Effector memory CD4-positive, alpha-beta T cell (primary cell): ENCODE measurements around the gene ACTN3.

Source experiments
- DNase-seq, 3 donors: peaks; one replicate each; pipeline ENCODE4 v3.0.0-alpha.2; 2020
- H3K27ac ChIP-seq: 2 replicates; pipeline ENCODE4 v1.7.0; 2013; ENCODE audit warnings: mild to moderate bottlenecking, low read length, moderate library complexity; ENCODE audit not compliant: insufficient read depth, poor library complexity, severe bottlenecking
- H3K27me3 ChIP-seq: replicated peaks from 2 replicates; pipeline ENCODE4 v1.7.0; 2013; ENCODE audit warnings: mild to moderate bottlenecking, low read length; ENCODE audit not compliant: insufficient read depth, control insufficient read depth, poor library complexity, severe bottlenecking
- H3K36me3 ChIP-seq: 2 replicates; pipeline ENCODE4 v1.7.0; 2013; ENCODE audit warnings: mild to moderate bottlenecking, low read length, moderate library complexity; ENCODE audit not compliant: control insufficient read depth, insufficient read depth
- H3K4me1 ChIP-seq: 2 replicates; pipeline ENCODE4 v1.7.0; 2013; ENCODE audit warnings: low read length, mild to moderate bottlenecking; ENCODE audit not compliant: control insufficient read depth, insufficient read depth, poor library complexity, severe bottlenecking
- H3K4me3 ChIP-seq: 2 replicates; pipeline ENCODE4 v1.7.0; 2013; ENCODE audit warnings: low read length, low read depth, mild to moderate bottlenecking; ENCODE audit not compliant: insufficient read depth, poor library complexity, severe bottlenecking
- H3K9me3 ChIP-seq: 2 replicates; pipeline ENCODE4 v1.7.0; 2013; ENCODE audit warnings: mild to moderate bottlenecking, low read length, moderate library complexity; ENCODE audit not compliant: control insufficient read depth

ACTN3 gene

DNA sequence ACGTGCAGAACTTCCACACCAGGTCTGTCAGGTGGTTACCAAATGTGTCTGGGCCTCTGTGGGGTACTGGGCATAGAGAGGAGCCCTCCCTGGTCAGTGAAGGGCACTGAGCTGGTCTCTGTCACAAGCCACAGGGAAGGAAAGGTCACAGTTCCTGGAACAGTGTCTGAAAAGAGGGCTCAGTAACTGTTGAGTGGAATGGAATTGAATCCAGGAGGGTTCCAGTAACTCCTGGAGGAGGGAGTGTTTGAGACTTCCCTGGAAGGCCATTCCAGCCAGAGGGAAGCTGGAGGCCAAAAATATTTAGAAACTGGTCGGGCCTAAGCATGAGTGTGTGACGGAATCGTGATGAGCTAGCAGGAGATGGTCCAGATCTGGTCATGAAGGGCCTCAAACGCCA, 7.9 kb downstream of the ACTN3 start:
- H3K9me3 ChIP-seq, result no peaks in the 10 kb centered on the region
- peaks cover 4% of the 10 kb centered on the region for H3K4me1 ChIP-seq
- H3K27ac ChIP-seq, result no peak overlapping the region
- H3K27me3 ChIP-seq, result no peaks in the 10 kb centered on the region
- DNase-seq, result no peak
- H3K4me3 ChIP-seq, result no peak overlapping the region
- H3K36me3 ChIP-seq, result no peaks in the 10 kb centered on the region

DNA sequence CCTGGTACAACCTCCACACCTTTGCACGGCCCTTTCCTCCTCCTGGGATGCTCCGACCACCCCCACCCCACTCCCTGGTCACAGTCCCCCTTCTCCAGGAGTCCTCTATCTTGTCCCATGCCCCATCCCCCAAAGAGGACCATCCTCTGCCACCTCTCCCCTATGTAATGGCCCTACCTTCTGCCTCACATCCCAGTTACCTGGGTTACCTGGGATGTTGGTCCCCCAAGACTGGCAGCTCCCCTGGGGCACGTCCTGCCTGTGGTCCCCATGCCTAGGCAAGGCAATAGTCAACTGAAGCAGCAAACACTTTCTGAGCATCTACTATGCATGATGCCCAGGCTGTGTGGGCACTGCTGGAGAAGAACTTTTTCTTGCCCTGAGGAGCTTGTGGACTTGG, 8.7 kb downstream of the ACTN3 start:
- Histone ChIP-seq H3K9me3 (no peaks in the 10 kb centered on the region), H3K36me3 (no peaks in the 10 kb centered on the region), H3K27me3 (no peaks in the 10 kb centered on the region), H3K4me1 (peaks cover 4% of the 10 kb centered on the region), H3K4me3 (no peak overlapping the region), H3K27ac (no peak overlapping the region)
- no peak for DNase-seq

DNA sequence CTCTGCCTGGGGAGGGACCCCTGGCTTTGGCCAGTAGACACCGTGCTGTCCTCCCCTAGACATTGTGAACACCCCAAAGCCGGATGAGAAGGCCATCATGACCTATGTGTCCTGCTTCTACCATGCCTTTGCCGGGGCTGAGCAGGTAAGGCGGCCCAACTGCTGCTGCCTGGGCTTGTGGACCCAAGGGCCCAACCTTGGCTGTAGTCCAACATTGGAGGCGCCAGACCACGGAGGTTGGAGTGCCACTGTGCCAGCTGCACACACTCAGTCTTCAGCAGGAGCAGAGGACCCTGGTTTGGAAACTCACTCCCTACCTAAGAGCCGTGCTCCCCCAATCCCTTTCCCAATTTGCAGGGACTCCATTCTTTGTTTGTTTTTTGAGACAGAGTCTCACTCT, 9.4 kb downstream of the ACTN3 start:
- H3K27ac ChIP-seq, result no peak overlapping the region
- H3K36me3 ChIP-seq, result no peaks in the 10 kb centered on the region
- peaks cover 4% of the 10 kb centered on the region for H3K4me1 ChIP-seq
- H3K9me3 ChIP-seq, result no peaks in the 10 kb centered on the region
- H3K4me3 ChIP-seq, result no peak overlapping the region
- no peaks in the 10 kb centered on the region for H3K27me3 ChIP-seq
- no peak for DNase-seq

DNA sequence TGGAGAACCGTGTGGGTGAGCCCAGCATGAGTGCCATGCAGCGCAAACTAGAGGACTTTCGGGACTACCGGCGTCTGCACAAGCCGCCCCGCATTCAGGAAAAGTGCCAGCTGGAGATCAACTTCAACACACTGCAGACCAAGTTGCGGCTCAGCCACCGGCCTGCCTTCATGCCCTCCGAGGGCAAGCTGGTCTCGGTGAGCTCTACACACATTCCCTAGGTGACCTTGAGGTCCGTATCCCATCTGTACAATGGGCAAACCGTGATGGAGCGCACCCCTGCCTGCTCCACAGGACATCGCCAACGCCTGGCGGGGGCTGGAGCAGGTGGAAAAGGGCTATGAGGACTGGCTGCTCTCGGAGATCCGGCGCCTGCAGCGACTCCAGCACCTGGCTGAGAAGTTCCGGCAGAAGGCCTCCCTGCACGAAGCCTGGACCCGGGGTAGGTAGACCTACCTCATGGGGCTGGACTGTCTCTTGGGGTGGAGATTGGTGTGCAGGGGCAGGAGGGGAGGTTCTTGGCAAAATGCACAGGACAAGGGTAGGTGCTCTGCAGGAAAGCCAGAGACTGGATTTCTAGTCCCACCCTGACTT, 11.1 kb downstream of the ACTN3 start:
- Histone ChIP-seq H3K4me3 (no peak overlapping the region), H3K27me3 (no peaks in the 10 kb centered on the region)
- no peak for DNase-seq

DNA sequence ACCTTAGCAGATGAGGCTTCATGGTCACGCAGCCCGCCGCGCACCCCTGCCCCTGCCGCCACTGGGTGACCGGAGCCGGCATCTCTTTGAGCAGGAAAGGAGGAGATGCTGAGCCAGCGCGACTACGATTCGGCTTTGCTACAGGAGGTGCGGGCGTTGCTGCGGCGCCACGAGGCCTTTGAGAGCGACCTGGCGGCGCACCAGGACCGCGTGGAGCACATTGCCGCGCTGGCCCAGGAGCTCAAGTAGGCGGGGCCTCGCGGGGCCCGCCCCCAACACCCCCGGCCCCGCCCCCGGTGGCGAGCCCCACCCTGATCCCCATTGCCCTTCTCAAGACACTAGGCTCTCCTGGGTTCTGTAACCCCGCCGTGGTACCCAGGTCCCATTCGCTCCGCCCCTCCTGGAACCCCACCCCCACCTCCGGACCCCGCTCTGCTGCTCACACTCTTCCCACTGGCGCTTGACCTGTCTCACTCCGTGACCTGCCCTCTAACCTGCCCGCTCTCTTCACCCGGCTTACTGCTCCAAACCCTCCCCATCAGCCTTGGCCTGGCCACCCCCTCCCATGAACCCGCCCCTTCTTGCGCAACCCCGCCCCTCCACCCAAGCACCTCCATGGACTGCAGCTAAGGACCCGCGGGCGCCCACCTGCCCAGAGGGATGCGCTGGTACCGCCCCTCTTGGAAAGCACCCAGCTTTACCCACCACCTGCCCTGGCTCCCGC, 12.6 kb downstream of the ACTN3 start:
- Histone ChIP-seq H3K4me1 (peaks cover 4% of the 10 kb centered on the region), H3K9me3 (no peaks in the 10 kb centered on the region), H3K27me3 (no peaks in the 10 kb centered on the region), H3K36me3 (no peaks in the 10 kb centered on the region), H3K27ac (no peak overlapping the region), H3K4me3 (no peak overlapping the region)
- peak in 1 of 3 donors; percentile 21 for DNase-seq

More for the DNA sequence above, 11.1 kb downstream of the ACTN3 start:
- Histone ChIP-seq H3K36me3 (no peaks in the 10 kb centered on the region), H3K4me1 (peaks cover 4% of the 10 kb centered on the region), H3K27ac (no peak overlapping the region), H3K9me3 (no peaks in the 10 kb centered on the region)

DNA sequence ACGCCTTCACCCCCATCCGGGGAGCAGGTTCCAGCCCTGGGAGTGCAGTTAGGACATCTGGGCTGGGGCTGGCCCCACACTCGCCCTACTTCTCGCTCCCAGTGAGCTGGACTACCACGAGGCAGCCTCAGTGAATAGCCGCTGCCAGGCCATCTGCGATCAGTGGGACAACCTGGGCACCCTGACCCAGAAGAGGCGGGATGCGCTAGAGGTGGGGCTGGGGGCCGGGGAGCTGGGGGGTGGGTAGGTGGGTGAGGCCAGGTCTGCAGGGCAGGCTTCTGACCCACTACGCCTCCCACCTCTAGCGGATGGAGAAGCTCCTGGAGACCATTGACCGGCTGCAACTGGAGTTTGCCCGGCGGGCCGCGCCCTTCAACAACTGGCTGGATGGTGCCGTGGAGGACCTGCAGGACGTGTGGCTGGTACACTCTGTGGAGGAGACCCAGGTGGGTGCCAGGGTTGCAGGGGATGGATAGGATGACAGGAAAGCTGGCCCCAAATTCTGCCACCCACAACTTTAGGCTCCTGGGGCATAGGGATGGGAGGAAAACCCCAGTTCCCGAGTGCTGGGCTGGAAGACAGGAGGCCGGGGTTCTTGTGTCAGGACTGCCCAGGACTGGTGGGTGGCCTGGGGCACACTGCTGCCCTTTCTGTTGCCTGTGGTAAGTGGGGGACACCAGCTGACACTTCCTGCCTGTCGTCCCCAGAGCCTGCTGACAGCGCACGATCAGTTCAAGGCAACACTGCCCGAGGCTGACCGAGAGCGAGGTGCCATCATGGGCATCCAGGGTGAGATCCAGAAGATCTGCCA, 13.4 kb downstream of the ACTN3 start:
- Histone ChIP-seq H3K27me3 (no peaks in the 10 kb centered on the region), H3K27ac (no peak overlapping the region), H3K4me1 (peaks cover 4% of the 10 kb centered on the region), H3K4me3 (no peak overlapping the region), H3K36me3 (no peaks in the 10 kb centered on the region), H3K9me3 (no peaks in the 10 kb centered on the region)
- DNase-seq, result no peak

DNA sequence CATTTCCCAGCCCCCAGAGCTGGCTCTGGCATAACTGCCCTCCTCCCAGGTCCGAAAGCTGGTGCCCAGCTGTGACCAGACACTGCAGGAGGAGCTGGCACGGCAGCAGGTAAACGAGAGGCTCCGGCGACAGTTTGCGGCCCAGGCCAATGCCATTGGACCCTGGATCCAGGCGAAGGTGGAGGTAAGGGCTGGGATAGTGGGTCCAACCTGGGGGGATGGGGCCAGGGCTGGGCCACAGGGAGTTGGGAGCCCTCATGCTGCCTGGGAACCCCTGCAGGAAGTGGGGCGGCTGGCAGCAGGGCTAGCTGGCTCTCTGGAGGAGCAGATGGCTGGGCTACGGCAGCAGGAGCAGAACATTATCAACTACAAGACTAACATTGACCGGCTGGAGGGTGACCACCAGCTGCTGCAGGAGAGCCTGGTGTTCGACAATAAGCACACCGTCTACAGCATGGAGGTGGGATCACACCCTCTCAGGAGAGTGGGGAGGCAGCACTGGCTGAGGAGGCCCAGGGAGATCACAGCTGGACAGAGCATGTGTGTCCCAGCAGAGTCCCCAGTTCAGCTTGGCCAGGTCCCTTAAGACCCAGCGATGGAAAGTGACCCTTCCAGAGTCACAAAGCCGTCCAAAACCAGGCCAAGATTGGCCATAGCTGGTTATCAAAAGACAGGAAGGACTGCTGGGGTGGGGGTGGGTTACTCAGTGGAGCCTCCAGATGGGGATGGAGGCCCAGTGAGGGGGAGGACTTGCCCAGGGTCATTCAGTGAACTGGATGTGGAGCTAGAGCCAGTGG, 14.7 kb downstream of the ACTN3 start:
- Histone ChIP-seq H3K27me3 (no peaks in the 10 kb centered on the region), H3K36me3 (no peaks in the 10 kb centered on the region), H3K9me3 (no peaks in the 10 kb centered on the region), H3K27ac (no peak overlapping the region), H3K4me1 (peaks cover 4% of the 10 kb centered on the region), H3K4me3 (no peak overlapping the region)
- no peak for DNase-seq

DNA sequence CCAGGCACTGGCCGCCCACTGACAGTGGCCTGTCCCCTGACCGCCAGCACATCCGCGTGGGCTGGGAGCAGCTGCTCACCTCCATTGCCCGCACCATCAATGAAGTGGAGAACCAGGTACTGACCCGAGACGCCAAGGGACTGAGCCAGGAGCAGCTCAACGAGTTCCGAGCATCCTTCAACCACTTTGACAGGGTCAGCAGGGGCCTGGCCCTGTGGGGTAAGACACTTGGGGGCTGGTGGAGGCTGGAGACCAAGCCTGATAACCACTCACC, 15.2 kb downstream of the ACTN3 start:
- H3K36me3 ChIP-seq, result no peaks in the 10 kb centered on the region
- no peaks in the 10 kb centered on the region for H3K27me3 ChIP-seq
- H3K9me3 ChIP-seq, result no peaks in the 10 kb centered on the region
- DNase-seq, result no peak
- H3K4me3 ChIP-seq, result no peak overlapping the region
- peaks cover 4% of the 10 kb centered on the region for H3K4me1 ChIP-seq
- H3K27ac ChIP-seq, result no peak overlapping the region

DNA sequence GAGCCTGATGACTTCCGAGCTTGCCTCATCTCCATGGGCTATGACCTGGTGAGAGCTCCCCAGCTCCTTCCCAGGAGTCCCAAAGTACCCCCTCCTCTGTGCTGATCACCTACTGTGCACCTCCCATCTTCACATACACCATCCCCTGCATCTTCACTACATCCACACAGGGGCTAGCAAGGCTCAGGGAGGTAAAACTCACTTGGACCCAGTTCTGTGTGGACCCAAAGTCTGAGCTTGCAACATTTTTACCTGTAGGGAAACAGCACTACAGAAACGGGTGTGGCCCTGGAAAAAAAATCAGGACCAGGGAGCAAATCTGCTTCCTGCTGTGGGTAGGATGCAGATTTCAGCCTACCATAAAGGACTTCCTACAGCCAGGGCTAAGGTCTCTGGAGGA, 15.6 kb downstream of the ACTN3 start:
- Histone ChIP-seq H3K9me3 (no peaks in the 10 kb centered on the region), H3K4me1 (peaks cover 4% of the 10 kb centered on the region), H3K27me3 (no peaks in the 10 kb centered on the region), H3K36me3 (no peaks in the 10 kb centered on the region), H3K27ac (no peak overlapping the region), H3K4me3 (no peak overlapping the region)
- no peak for DNase-seq
